Endometrial microvascular endothelial cells (primary cell): ENCODE data around the gene LCLAT1. TPM values are rescaled to one million over a fixed set of nuclear protein-coding genes. Genes with fewer than 3 reads are reported as not detected.
"Not testable (repeated sequence)": the region's sequence is repeated elsewhere in the genome, so short reads cannot be mapped to it uniquely, and the experiment has no call there.

ENCODE experiments used
- in situ Hi-C: cut with HindIII; loops from 2 replicates; pipeline ENCODE4 v1.10.0; 2017; ENCODE audit warnings: low sequenced_read_pairs, low pct_unique_long_range_greater_than_20kb; ENCODE audit errors: inconsistent ontology term
- total RNA-seq: library from RNA; depleted of rRNA; stranded (reverse); fragments of >200 nt; gene quantifications from one replicate; pipeline ENCODE4 v1.2.3, GENCODE V29; 2015; ENCODE audit errors: inconsistent ontology term

The LCLAT1 gene
- total RNA-seq, 1 donor from 2014 or later: 16.8 TPM

DNA sequence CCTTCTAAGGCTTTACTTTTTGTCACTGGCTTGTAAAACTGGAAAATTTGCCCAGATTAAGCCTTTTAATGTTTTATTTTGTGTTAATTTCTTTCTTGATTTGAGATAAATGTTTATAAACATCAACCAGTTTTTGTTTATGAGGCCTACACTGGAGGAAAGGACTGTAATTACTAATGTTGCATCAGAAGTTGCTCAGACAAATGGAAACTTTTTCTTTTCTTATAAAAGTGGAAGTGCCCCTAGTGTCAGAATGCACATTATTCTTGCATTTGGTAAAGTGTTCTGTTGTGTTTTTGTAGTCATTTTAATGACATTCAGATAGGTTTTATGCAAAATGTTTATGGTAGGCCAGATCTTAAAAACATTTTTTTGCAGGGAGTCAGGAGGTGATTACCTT lies 25.3 kb downstream of the LCLAT1 start:
- in situ Hi-C loops: no loop called here

DNA sequence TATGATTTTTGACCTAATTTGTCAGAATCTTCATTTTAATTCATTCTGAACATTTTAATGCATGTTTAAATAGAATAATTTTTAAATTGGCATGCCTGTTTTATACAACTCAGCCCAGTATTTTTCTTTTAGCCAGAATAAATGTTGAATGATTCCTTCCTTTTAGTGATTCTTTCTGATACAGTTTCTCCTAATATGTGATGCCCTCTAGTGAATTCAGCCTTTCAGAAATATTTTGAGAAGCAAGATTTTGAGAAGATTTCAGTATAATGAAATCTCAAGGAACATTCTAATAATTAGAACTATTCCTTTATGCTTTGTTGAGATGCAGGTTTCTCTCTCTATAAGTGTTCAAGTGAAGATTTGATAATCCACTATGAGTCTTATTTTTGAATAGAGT lies 28.5 kb downstream of the LCLAT1 start:
- in situ Hi-C loops: no loop called here

DNA sequence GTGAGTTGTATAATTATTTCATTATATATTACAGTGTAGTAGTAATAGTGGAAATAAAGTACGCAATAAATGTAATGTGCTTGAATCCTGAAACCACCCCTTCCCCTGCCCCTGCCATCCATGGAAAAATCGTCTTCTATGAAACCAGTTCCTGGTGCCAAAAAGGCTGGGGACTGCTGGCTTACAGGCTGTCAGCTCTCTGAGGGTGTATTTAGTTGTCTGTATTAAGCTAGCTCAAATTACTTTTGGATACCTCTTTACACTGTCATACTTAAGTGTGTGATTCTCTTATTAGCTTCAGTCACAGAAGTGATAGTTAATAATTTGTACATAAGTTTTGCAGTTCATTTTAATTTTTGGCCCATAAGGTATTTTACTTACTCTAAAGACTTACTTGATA lies 29.6 kb downstream of the LCLAT1 start:
- in situ Hi-C loops: no loop called here

DNA sequence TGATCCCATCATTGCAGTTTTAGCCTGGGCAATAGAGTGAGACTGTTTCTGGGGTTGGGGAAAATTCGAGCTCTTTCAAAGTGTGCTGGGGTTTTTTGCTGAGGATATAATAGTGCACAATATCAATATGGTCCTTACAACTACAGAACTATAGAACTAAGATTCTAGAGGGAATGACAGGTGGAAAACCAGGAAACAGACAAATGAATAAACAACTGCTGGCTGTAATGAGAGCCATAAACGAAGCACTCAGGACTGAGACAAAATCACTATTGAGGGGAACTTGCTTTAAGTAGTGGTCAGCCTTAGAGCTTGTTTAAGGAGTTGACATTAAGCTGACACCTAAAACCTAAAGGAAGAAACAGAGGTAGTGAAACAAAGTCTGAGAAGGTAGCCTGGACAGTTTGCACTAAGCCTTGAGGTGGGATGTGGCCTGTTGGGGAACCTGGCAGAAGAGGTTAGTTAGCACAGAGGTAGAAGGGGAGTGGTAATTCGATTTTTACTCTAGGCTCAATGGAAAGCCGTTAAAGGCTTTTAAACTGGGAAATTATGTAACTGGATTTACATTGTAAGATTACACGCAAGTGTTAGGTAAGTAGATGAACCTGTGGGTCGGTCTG lies 33.8 kb downstream of the LCLAT1 start:
- in situ Hi-C loops: no loop called here

DNA sequence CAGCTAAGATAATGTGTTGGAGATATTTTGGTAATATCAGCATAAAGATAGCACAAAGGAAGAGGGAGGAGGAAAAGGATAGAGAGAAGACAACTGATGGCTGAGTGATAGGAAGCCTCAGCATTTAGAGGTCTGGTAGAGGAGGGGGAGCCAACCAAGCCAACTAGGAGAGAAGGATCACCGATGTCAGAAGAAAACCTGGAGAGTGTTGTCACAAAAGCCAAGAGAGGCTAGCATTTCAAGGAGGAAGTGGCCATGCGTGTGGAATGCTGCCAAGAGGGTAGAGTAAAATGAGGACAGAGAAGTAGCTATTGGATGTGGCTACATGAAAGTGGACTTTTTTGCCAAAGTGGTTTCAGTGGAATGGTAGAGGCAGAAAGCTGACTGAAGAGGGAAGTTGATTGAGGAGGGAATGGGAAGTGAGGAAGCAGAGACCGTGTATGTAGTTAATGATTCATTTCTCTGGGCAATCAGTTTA lies 34.3 kb downstream of the LCLAT1 start:
- in situ Hi-C loops: no loop called here

DNA sequence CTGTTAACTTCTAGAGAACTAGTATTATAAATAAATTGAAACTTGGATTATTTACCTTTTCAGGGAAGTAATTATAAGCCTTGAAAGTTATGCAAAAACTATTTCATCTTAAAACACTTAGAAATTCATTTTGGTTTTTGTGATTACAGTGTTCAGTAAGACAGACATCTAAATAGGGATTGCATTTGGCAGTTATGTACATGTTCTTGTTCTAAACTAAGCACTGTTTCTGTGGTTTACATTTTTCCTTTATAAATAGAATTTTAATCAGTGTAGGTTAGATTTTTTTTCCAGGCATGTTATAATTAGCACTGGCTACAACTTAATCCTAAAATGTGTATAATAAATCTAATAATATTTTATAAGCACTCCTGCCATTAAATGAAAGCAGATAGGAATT lies 35.0 kb downstream of the LCLAT1 start:
- in situ Hi-C loops: no loop called here

DNA sequence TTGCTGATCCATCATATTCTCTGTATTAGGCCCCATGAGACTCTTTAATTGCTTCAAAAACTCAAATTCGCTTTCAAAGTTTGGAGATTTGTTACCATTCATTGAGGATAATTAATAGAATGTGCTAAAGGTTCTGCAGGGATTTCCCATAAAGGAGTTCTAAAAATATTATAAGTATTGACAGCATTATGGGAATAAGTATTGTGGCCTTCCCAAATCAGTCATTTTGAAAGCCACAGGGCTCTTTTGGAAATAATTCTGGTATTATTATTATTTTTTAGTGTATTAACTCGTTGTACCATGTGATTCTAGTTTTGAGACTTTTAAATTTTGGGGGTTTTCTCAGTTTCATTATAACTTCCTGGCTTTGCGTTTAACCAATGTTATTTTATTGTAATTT lies 37.1 kb downstream of the LCLAT1 start:
- in situ Hi-C loops: no loop called here

DNA sequence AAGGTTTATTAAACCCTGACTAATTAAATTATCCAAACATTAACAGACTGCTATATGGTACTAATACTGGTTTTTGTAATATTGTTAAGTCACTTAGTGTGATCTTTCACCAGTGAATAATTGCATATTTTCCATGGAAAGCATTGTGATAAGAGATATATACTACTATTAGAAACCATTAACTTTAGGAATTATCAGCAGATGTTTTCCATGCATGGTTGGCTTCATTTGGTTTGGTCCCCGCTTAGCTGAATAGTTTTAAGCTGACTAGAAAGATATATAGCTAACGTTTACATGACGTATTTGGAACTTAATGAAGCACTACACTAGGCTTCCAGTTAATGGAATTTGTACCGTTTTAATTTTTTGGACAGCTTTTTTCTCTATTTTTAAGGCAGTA lies 37.9 kb downstream of the LCLAT1 start:
- in situ Hi-C loops: no loop called here

DNA sequence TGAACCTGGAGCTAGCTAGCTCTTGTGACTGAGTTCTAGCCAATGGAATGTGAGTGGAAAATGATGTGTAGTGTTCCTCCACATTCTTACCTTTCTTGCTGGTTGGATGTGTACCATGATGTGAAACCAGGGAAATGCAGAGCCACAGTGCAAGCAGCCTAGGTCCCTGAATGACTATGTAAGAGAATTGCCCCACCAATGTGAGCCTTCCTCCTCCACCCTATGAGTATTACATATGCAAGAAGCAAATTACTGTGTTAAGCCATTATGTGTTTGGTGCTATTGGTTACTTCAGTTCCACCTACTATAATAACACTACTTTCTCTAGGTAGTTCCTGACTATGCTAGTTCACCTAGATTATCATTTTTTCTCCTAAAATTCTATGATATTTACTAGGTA lies 39.6 kb downstream of the LCLAT1 start:
- in situ Hi-C loops: no loop called here

DNA sequence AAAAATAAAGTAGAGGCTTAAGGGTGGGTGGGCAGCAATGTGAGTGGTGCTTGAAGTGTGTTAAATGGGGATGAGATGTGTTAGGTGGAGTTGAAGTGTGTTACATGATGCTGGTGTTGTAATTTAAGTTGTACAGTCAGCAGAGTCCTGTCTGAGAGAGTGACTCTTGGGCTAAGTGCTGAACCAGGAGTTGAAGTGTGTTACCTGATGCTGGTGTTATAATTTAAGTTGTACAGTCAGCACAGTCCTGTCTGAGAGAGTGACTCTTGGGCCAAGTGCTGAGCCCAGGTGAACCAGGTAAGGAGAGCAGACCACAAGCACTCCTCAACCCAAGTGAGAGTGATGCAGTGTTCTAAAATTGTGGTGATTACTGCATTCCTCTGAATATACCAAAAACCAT lies 40.6 kb downstream of the LCLAT1 start:
- in situ Hi-C loops: no loop called here

DNA sequence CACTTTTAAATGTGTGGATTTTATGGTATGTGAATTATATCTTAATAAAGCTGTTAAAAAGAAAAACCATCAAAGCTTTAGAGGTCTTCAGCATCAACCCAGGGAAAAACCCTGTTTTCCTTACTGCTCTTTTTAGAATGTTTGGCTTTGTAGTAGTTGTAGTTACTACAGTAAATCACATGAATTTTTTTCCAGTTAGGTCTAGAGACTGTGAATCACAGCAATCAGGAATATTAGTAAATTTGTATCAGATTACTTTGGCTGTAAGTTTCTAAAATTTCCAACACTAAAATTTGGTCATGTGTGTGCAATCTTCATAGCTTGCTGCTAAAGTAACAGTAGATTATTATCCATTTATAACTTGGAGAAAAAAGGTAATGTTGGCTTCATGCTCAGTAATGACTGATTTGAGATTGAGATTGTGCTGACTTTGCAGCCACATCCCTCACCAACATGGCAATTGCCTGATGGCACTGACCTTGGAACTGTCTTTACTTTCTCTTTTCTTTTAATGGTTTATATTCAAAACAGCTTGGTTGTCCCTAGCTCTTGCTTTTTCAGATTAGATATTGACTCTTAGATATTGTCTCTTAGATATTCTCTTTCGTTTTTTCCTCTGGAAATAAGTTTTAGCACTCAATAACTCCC lies 41.1 kb downstream of the LCLAT1 start:
- in situ Hi-C loops: no loop called here

DNA sequence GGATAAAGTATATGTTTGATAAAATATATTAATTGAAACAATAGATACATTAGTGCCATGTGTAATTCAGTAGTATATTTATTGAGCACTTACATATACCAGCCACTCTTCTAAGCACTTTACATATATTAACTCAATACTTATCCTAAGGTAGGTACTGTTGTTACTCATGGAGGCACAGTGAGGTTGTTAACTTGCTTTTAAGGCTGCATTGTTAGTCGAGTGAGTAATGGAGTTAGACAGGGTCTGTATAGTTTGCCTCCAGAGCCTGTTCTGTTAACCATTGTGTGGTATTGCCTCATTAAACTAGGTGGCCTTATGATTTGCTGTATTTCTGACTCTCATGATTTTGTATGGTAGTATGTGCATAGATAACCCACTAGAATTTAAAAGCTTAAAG lies 44.2 kb downstream of the LCLAT1 start:
- in situ Hi-C loops: no loop called here

DNA sequence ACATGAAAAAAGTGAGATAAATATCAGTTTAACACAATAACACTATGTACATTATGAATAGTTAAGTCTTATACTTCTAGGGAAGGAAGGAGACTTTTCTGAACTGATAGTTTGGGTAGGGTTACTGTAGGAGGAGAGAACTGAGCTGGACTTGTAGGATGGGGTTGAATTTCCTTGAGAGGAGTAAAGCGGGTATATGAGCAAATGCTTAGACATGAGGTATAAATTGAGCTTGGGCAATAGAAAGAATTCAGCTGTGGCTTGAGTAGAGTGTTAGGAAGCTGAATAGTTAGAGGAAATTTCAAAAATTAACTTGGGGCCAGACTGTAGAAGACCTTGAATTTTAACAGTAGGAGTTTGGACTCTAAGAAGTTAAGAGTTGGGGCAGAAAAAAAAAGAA lies 45.1 kb downstream of the LCLAT1 start:
- in situ Hi-C loops: no loop called here

DNA sequence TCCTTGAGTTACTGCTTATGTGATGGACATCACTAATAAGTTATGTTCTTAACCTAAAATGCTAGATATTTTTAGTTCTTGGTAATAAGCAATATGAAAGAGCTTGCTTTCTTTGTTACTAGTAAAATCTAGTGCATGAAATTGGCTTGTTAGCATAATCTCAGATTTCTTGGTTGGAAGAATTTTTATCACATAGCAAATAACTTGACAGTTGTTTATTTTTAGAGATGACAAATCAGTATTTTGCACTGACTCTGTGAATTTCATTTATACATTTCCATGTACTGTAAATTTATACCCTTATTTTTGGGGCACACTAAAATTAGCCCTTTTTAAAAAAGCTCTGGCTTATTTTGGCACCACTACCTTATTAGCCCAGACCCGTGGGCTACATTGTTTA lies 45.6 kb downstream of the LCLAT1 start:
- in situ Hi-C loops: no loop called here

DNA sequence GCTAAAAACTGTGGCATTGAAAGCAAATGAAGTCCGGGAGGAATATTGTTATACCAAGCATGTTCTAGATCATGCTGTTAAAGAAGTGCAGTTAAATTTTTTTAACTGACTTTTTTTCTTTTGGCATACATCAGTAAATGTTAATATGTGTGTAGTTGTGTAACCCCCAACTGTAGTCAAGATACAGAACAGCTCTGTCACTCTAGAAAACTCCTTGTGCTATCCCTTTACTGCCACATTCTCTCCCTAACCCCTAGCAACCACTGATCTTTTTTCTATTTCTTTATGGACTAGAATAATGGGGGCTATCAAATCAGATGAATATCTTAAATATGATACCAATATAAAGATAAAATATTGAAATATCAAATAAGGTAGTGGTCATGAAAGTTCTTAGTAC lies 46.4 kb downstream of the LCLAT1 start:
- in situ Hi-C loops: no loop called here

DNA sequence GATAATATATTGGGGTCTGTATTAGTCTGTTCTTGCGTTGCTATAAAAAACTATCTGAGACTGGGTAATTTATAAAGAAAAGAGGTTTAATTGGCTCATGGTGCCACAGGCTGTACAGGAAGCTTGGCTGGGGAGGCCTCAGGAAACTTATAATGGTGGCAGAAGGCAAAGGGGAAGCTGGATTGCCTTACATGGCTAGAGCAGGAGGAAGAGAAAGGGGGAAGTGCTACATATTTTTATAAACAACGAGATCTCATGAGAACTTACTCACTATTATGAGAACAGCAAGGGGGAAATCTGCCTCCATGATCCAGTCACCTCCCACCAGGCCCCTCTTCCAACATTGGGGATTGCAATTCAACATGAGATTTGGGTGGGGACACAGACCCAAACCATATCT lies 48.9 kb downstream of the LCLAT1 start:
- in situ Hi-C loops: not testable (repeated sequence)

DNA sequence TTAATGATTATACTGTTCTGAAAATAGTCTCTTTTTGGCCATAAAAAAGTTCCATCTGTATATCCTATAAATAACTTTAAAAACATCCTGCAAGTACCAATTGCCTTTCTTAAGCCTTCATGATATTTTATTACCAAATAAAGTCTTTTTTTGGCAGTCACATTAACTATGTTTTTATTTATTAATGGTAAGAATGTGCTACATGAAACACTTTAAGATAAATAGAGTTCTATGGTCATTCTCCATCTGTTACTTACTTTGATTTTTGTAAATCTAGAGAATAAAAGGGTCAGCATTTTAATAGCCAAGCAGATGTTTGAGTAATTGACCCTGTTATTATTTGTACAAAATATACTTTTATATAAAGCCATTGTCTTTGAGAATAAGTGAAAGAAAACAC lies 52.6 kb downstream of the LCLAT1 start:
- in situ Hi-C loops: no loop called here

DNA sequence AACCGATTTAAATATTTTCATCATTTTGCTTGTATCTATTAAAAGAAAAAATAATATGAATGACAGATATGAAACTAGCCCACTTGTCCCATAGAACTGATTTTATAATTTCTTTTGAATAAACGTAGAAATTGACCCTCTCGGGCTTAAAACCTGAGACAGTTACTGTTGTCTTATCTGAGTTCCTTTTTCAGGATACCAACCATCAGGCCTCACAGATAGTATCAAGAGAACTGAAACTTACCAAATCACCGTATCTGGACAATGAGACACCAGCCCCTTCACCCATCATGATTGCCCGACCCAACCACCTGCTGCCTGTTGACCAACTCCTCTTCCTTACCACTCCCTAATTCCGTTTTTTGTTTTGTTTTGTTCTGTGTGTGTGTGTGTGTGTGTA lies 53.7 kb downstream of the LCLAT1 start:
- in situ Hi-C loops: no loop called here

DNA sequence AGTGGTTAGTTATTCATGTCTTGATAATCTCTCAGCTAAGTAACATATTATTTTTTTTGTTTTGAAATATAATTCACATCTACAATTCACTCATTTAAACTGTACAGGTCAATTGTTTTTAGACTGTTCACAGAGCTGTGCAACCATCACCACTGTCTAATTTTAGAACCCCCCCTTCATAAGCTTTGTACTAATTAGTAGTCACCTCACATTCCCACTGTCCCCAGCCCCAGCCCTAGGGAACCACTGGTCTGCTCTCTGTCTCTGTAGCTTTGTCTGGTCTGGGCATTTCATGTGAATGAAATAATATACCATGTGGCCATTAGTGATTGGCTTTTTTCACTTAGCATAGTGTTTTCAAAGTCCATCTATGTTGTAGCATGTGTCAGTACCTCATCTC lies 55.3 kb downstream of the LCLAT1 start:
- in situ Hi-C loops: no loop called here

DNA sequence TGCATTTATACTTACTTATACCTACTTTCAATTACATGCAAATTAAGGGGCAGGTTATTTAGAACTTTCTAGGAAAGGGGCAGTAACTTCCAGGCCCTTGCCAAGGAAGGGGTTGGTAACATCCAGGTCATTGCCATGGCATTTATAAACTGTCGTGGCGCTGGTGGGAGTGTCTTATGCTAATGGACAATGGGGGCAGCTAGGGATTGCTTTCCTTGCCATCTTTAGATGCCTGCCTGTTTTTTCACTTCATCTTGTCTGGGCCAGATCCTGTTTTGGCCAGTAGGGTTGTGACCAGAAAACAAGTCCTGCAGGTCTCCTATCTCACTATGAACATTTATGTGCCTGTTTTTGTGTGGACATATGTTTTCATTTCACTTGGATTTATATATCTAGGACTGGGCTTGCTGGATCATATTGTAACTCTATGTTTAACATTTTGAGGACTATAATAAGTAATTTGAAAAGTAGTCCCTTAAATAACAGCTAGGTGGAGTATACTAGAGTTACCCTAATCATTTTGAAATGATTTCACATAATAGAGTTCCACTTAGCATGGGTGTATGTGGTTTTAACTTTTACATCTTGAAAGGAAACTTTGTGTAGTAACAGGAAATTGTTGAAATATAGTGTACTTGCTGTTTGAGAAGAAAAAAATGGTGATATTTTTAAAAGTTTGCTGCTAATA lies 56.1 kb downstream of the LCLAT1 start:
- in situ Hi-C loops: no loop called here
